HG03139 (cell line): ENCODE results near the gene PRLH.

Experiments
- ATAC-seq: cut with Tn5 transposase; IDR thresholded peaks from one replicate; pipeline ENCODE4 v1.9.1; 2021; ENCODE audit not compliant: unreplicated experiment

The PRLH gene

DNA sequence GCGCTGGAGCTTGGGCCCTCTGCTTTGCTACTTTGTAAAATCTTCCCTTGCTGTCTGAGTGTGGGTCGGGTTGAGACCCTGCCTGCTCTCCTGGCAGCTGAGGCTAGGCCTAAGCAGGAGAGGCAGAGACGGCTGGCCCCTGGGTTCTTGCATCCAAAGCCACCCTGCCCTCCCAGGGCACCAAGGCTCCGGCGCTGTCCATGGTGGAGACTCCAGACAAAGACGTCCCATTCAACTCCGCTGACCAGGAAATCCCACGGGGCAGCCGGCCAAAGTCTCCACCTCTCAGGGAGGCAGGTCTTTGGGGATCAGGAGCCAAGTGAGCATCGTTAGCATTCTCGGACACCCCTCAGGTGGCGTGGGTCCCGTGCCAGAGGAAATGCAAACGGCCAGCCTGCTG, 2.6 kb upstream of the PRLH start:
- ATAC-seq: no peak

DNA sequence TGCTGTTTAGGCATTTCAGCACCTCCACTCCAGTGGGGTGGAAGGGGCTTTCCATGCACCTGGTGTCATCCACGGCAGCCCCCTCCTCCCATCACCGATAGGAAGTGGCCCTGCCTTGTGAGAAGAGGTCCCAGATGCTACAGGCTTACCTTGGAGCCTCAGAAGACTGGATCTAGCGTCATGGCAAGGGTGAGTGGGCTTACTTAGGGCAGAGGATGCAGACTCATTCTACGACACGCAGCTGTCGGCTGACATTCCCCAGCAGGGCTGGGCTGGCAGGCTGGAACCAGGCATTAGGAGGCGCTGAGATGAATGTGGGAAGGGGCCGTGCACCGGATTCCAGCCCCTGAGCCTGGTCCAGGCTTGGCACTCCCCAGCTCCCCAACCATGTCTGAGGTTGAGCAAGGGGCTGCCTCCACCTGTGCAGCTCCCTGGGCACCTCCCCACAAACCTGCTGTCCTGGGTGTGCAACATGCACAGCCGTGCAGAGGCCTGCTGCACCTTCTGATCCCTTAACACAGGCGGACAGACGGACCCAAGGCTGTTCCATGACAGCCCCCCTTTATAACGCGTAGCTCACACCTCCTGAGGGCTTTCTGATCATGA, 1.7 kb upstream of the PRLH start:
- ATAC-seq: no peak

DNA sequence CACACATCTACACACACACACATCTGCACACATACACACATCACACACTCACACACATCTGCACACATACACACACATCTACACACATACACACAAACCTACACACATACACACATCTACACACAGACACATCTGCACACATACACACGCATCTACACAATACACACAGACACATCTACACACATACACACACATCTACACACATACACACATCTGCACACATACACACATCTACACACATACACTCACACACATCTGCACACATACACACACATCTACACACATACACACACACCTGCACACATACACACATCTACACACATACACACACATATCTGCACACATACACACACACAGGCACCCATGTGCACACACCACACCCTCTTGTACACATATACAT, 400 bp upstream of the PRLH start:
- ATAC-seq: no peak

DNA sequence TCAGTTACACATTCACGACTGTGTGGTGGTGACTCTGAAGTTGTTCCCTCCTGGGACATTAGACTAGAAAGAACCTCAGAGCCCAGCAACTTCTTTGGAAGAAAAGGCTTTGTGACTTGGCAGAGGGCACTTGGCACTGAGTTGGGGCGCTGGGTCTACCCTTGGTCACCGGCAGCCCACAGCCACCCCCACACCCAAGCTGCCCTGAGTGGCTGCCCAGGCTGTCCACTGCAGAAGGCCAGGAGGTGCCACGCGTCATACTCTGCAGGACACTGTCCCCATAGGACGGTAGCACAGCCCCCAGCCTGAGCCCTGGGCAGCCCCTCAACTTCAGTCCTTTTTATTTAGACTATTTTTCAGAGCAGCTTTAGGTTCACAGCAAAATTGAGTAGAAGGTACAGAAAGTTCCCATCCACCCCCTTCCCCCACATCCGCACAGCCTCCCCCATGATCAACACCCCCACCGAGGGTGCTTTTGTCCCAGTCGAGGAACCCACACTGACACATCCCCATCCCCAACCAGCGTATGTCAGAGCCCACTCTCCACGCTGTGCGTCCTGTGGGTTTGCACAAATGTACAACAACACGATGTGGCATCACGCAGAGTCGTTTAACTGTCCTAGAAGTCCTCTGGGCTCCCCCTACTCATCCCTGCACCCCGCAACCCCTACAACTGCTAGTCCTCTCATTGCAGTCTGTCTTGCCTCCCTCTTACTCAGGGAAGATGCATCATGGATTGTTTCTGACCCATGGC, 1.1 kb downstream of the PRLH start:
- no peak for ATAC-seq

DNA sequence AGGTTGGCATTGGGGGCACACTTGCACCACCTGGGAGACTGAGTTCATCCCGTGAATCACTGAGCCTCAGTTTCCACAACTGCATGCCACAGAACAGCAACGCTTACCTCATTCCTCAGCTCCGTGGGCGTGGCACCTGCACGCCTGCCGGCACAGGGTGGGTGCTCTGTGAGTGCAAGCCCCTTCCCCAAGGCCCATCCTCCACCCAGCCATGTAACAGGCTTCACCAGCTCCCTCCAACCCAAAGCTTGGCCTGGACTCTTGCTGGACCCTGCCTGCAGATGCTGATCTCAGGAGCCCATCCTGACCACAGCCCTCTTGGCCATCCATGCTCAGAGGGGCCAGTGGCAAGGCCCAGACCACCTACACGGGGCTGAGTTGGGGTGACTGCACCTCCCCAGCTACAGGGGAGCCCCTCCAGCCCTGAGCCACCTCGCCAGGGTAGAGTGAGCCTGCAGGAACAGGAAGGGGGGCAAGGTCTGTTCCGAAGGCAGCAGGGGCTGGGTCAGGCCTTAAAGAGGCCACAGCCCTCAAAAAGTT, 1.8 kb downstream of the PRLH start:
- no peak for ATAC-seq

DNA sequence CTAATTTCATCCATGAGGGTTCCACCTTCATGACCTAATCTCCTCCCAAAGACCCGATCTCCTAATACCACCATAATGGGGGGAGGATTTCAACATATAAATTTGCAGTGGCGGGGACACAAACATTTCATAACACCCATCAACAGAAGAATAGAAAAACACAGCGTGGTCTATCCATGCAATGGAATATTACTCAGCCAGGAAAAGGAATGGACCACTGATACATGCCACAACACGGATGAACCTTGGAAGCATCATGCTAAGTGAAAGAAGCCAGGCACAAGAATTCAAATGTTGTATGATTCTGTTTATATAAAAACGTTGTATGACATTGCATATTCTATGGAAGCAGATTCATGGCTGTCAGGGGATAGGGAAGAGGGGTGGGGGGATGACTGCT, 2.7 kb downstream of the PRLH start:
- ATAC-seq: no peak

DNA sequence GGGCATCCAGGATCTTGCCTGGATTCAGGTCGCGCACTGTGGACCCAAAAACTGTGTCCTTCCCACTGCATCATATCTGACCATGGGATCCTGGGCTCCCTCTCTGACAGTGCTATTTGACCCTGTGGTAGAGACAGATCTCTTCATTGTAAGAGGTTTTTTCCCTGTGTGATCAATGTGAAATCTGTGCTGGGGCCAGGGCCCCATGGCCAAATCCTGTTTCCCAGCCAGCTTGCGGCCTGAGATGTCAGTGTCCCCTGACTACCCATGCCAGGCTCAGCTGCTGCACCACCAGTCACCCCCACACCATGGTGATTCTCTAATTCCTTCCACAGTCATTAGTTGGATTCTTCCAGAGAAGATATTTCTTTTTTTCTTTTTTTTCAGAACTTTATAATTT, 3.5 kb downstream of the PRLH start:
- no peak for ATAC-seq

DNA sequence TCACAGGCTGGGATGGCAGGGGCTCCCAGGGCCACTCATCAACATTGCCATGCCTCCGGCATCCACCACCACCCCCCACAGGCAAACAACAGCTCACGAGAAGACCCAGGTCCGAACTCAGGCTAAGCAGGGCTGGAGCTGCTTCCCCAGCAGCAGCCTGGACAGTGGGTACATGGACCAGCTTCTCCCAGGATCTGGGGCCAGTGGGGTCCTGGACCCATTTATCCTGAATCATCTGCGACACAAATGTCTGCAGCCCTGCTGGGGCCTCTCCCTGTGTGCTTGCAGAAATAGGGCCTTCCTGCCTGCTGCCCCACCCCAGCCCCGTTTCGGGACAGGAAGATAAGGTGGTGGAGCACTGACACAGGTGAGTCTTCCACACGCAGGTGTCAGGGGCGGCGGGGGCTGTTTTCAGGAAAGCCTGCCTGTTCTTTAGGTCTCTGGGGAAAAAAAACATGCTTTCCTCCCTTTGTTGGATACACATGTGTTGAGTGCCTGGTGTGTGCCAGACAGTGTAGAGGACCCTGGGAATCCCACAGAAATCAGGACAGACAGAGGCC, 4.5 kb downstream of the PRLH start:
- no peak for ATAC-seq

DNA sequence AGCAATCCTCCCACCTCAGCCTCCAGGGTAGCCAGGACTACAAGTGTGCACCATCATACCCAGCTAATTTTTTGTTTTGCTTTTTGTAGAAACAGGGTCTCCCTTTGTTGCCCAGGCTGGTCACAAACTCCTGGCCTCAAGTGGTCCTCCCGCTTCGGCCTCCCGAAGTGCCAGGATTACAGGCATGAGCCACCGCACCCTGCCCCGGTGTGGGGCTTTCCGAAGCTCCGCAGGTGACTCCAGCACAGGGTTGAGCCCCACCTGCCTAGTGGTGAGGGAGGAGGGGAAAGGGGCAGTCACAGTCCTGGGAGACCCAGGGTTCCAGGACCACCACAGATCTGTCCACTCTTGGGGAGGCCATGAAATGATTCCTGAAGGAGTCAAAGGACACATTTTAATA, 5.2 kb downstream of the PRLH start:
- no peak for ATAC-seq

DNA sequence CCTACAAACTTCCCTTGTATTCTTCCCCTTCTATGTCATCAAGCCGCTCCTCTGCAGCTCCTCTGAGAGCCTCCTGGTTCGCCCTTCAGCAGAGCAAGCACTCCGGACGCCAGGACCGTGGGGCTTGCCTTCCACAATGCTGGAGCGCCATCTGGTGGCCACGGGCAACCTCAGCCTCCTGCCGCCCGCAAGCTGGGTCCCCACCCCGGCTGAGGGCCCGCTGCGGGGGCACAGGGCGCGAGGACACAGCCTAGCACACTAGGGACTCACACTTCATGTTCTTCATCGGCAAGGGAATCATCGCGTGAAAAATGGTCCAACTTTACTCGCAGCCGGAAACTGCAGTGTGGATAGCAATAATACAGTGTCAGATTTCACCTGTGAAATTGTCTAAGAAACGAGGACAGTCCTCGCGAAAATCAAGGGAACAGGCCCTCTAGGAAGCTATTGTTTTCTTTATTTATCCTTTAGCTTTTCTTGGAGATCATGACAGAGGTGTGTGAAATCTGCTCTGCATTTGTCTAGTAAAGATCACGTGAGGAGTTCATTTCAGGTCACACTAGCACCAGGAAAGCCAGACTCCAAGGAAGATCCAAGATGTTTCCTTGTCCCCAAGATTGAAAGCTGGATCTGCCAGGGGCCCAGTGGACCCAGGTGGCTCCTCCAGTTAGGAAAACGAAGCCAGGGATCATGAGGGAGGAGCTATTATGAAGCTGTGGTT, 5.8 kb downstream of the PRLH start:
- ATAC-seq: peak; percentile 80

DNA sequence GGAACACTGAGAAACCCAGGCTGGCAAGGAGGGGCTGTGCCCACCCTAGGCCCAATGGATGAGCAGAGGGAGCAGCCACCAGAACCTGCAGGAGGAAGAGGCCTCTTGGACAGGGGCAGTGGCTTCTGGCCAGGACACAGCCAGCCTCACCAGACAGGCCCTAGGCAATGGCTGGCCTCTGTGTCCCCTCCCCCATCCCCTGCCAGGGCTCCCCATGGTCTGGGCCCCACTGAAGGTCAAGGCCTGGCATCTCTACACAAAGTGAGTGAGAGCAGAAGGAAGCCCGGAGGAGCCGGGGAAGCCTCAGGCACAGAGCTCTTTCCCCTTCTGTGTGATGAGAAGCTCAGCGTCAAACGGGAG, 6.3 kb downstream of the PRLH start:
- ATAC-seq: no peak

DNA sequence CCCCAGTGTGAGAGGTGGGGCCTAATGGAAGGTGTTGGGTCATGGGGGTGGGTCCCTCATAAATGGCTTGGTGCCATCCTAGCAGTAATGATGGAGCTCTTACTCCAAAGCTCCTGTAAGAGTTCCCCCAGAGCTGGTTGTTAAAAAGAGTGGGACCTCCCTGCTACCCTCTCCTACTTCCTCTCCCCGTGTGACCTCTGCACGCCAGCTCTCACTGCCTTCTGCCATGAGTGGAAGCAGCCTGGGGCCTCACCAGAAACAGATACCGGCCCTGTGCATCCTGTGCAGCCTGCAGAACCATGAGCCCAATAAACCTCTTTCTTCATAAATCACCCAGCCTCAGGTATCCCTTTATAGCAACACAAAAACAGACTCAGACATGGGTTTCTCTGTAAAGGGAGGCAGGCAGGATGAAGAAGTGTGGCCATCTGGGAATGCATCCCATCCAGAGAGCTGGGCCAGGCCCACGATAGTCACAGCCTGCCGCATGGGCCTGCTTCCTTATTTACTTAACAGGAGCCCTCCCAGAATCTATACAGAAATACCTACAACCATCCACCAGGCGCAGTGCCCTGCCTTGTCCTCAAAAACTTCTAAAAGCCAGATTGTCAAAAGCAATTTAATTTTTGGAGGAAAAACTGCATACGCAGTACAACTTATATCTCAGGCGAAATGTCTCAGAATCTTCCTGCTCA, 7.5 kb downstream of the PRLH start:
- ATAC-seq: no peak

DNA sequence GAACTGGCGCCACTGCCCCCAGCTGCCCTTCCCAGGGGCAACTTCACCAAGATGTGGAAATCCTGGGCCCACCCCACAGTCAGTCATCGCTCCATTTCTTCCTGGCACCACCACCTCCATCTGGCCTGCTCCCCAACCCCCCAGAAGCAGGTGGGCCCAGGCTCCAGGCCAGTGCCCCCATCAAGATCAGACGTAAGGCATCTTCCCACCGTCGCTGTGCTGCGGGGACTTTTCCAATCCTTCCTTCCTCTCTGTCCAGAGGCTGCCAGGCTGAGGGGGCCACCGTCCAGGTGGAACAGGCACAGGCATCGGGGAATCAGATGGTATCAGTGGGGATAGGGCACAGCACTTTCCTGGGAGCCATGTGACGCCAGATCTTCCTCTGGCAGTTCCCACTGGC, 8.1 kb downstream of the PRLH start:
- ATAC-seq: no peak

DNA sequence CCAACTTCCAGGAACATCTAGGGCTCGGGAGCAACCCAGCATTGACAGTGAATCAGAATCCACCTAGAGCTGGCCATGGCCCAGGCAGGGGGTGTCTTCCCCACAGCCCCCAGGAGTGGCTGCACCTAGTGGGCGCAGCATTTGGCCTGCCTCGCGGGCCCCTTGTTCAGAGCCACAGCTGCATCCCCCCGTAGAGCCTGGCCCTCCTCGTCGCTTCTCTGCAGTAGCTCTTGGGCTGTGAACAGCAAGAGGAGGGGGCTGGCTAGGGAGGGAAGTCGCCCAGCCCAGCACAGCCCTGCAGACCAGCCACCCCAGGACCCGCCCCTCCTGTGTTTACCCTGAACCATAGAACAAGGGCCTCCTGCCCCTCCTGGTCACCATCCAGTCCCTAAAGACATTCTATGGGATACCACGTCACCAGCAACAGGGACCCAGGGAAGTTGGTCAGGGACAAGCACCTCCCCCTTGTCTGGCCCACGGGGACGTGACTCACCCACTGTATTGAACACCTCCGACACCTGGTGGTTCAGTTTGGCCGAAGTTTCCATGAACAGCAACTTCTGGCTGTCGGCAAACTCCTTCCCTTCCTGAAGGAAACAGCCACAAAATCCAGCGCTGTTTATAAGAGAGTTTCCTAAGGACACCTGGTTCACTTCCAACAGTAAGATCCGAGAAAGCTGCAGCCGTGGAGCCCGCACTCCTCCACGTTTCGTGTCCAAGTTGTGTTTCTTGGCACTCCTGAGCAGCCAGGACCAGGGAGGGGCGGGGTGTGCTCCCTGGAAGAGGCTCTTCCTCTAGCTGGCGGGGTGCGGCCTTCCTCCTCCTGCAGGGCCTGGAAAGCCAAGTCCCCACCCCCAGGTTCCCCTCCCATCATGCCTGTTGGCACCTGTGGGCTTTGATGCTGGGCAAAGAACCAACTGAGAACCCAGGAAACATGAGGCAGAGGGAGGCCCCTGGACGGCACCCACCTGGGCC, 8.8 kb downstream of the PRLH start:
- ATAC-seq: no peak

DNA sequence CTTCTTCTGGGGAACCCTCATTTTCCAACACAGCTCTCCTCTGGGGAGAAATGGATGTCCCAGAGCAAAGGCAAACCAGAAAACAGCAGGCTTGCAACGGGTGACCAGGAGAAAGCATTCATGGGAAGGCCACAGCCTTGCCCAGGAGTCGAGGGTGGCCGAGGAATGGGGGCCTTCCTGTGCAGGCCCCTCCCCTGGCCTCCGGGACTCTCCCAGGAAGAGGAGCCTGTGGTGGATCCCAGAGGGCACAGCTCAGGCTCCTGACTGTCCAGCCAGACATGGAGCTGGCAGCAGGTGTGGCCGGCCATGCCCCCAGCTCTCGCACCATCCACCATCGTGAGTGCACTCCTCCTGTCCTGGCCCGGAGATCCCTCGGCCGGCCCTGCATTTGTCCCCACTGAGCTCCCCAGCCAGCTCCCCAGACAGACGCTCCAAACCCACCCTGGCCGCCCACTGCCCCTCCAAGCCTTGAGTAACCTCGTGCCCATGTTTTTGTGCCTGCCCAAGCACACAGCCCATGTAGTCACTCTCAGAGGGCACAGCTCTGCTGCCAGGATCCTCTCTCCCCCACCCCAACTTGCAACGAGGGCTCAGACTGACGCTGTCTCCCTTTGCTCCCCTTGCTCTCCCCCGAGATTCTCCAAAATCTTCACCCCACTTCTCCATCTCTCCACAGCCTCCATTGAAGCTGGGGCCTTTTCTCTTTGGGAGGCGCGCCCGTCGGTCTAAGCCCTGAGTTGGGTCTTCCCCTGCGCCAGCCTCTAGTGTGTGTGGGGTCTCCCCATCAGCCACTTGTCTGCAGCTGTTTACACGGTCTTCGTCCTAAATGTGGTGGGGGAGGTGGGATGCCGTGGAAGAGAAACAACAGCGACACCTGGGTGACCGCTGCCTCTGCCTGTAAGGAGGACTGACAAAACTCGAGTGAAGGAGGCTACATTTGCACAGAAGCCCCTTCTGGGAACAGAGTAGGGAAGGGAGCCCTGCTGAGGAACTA, 9.8 kb downstream of the PRLH start:
- ATAC-seq: no peak

DNA sequence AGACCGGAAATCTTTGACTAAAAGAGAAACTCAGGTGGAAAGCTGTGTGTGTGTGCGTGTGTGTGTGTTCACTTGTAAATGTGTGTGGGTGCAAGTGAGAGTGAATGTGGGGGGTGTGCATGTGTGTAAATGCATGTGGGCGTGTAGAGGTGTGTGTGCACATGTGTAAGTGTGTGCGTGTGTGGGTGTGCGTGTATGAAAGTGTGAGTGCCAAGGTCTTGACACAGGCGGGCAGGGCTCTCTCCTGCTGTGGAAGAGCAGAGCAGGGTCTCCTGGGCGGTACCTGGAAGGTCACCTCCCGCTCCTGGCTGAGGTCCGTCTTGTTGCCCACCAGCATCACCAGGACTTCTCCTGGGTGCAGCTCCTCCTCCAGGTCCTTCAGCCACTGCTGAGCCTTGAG, 10.6 kb downstream of the PRLH start:
- no peak for ATAC-seq

DNA sequence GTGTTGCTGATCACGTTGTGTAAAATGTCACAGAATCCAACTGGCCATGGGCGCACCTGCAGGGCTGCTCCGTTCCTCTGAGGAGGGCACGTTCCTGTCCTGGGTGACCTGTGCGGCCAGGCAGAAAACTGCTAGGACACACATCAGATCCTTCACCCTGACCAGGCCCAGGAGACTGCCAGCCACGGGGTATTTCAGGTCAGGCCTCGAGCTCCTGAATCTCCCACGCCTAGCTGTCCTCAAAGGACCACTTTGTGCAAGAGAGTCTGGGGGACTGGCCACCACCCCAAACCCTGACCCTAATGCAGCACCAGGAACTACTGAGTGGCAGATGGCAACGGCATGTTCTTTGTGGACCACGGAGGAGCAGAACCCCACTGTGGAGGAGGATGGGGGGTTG, 11.1 kb downstream of the PRLH start:
- no peak for ATAC-seq

DNA sequence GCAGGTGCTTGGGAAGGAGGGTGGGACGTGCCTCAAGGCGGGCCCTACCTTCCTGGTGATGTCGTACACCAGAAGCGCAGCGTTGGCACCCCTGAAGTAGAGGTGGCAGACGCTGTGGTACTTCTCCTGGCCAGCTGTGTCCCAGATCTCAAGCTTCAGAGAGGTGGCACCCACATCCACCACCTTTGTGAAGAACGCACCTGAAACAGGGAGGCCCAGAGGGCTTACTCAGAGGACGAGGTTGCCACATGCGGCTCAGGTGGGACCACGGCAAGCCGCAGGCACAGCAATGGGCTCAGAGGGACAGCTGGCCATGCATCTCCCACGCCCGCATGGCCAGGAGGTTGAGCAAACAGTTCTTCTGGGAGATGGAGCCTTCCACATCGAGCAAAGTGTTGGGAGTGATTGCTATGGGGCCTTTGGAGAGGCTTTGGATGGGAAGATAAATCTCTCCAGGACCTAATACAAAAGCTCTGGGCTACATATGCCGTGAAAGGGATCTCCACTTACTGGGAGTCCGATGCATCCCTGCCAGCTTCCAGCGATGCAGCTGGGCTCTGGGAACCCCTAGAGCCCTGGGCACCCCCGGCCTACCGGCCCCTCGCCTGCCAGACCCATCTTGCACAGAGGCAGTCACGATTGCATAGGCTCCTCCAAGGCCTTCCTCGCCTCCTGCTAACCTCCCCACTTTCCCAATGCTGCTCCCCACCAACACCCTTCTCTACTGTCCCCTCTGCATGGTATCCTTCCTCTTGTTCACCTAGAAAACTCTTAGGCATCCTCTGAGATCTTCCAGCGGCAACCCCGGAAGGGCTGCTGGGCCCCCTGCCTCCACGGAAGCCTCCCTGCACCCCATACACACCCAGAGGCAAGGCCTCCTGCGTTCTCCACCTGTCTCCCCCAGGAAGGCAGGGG, 11.8 kb downstream of the PRLH start:
- no peak for ATAC-seq
